ENCODE data around the gene FER1L5.

Gene FER1L5

DNA sequence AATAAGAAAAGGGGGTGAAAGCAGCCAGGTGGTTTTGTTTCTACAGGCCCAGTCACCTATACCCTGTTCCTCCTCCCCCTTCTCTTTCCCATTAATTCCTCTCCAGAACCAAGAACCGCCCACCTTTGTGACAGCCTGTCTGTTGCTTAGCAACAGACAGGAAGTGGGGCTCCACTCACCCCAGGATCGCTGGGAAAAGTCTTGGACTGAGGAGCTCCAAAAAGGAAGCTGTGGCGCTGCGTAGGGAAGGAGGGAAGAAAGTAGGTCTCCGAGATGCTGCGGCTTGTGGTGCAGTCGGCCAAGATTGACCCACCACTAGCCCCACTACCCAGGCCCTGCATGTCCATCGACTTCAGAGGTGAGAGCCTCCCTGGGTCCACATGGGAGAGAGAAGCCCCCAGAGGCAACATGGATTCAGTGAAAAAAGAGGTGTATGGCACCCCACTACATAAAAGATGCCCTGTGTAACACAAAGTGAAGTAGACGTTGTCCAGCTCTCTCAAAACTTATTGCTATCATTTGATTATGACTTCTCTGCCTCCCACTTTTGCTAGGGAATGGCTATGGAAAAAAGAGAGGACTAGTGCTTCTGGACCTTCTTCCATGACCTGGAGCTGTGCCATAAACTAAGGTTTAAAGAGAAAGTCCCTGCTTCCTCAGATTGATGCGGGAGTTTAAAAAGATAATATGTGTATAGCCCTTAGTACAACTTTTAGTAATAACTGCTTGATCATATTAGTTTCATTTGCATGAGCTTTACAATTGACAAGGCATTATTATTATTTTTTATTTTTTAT lies at the start of gene FER1L5:
FER1L5 (plus strand) TSS at position 201 of the 797 bp plus-strand sequence; CDS start at position 274, 73 bp downstream.
- DNase-seq (ENCODE audit: low read depth, low spot score): no peak

DNA sequence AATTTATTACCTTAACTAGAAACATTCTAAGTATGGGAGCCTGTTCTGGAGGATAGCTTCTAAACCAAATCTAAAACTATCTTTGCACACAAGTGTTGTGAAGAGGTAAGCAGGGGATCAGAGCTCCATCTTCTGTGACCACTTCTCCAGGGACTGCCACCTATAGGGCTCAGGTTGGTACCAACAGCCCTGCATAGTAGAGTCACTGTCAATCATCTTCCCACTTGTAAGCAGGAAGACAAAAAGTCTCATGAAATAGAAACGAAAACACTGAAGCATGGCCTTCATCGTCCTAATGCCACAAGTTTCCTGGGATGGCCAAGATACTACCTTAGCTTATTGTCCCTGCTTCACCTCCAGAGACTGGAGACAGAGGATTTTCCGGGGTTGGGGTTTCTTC lies 48.3 kb upstream of the FER1L5 start:
- DNase-seq (ENCODE audit: low read depth, low spot score): no peak

DNA sequence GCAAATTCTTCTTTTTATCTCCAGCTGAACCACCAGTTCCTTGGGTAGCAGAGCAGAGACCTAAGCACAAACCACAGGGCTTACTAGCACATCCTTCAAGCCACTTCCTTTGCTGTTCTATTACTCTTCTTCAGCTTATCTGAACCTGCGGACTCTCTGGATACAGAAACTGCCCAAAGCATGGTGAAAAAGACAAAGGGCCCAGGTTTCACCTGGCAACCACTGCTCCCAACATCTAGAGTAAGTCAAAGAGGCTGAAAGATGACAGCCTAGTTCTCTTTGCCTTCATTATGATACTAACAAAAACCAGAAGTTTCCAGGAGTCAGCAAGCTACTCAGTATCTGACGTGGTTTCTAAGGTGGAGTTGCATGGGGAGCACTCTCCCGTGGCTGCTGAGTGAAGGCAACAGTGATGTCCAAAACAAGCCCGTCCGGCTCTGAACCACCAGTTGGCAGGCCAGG lies 47.8 kb upstream of the FER1L5 start:
- no peak for DNase-seq (ENCODE audit: low read depth, low spot score)

DNA sequence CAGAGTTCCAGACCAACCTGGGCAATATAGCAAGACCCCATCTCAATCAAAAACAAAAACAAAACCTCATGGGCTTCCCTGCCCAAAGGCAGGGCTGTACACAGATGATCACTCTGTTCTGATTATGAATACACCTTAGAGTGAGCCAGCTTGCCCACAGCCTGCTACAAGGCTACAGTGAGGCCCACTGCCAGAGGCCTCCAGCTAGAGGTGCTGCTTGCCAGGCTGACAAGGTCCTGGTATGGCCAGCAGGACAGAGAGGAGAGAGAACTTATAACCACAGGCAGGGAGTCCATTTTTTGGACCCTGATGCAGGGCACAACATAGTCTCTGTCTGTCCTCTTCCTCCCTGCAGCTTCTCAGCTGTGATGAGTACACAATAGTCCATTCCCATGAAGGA lies 46.0 kb upstream of the FER1L5 start:
- no peak for DNase-seq (ENCODE audit: low read depth, low spot score)

DNA sequence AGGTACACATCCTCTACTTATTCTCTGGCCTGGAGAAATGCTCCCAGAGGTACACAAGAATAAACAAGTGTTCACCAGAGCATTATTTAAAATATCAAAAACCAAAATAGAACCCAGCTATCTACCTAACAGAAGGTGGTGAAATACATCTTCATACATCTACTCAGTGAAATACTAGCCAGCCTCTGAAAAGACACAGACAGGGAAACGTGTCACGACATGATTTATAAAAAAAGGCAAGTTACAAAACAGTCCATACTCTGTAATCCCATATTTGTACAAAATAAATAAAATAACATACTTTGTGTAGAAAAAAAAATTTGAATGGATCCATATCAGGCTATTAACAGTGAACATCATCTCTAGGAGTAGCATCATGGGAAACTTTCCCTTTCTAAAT lies 42.6 kb upstream of the FER1L5 start:
- DNase-seq (ENCODE audit: low read depth, low spot score): no peak

DNA sequence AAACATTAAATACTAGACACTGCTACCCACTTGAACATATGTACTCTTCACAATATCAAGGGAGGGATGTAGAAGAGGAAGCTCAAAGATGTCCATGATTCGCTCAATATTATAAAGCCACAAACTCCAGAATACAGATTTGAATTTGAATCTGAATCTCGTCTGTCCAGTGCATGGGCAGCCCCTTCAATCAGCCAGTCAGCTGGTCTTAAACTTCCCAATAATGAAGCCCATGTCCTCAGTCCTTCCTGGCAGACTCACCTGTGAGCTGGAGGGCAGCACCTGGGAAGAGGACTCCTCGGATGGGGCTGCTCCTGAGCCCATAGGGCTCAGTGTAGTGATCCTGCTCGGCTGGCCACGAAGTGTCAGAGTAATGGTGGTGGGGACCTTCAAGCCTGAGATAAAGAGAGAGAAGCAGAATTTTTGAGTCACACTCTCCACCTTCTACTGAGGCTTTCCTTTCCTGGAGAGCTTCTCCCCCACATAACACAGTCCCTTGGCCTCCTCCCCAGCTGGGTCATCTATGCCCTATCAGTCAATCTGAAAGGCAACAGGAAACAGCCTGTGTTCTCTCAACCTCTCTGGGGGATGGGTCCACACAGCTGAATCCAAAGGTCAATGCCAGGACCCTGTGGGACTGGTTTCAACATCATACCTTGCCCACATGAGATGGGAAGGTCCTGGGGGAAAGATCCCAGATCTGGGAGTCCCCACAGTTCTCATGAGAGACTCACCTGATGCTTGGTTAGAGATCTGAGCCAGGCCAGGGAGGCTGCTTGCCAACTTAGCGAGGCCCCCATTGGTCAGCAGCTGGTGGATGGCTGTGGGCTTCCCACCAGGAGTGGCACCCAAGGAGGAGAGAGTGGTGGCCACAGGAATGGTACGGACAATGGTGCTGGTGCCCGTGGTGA lies 40.9 kb upstream of the FER1L5 start:
- DNase-seq (ENCODE audit: low read depth, low spot score): no peak

DNA sequence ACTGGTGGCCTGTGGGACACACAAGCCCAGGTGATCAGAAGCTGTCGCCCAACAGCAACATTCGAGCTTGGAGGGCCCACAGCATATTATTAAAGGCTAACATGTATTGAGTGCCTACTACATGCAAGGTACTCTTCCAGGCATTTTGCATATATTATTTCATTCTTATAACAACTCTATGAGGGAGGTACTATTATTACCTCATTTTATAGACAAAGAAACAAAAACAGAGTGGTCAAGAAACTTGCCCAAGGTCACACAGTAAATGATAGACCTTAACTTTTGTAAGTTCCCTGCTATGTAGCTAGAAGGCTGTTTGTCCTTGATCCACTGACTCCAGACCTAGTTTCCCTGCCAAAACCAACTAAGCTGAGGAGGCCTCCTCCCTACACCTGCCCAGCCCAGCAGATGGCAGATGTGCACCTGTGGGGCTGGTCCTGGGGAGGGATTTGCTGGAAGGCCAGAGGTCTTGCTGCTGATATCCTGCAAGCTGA lies 40.2 kb upstream of the FER1L5 start:
- no peak for DNase-seq (ENCODE audit: low read depth, low spot score)

DNA sequence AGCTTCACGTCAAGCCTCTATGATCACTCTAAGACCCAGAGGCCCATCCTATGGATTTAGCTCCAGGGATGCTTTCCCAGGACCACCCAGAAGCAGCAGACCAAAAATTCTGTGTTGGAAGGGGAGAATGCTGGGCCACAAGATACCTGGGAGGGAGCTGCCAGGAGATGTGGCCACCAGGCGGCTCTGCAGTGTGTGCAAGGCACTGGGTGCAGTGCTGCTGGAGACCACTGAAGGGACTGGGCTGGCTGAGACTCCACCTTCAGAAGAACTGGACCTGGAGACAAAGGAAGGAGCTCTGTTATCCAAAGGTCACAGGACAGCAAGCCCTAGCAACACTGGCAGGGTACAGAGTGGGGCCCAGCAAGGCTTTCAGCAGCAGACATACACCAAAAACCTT lies 38.5 kb upstream of the FER1L5 start:
- no peak for DNase-seq (ENCODE audit: low read depth, low spot score)

DNA sequence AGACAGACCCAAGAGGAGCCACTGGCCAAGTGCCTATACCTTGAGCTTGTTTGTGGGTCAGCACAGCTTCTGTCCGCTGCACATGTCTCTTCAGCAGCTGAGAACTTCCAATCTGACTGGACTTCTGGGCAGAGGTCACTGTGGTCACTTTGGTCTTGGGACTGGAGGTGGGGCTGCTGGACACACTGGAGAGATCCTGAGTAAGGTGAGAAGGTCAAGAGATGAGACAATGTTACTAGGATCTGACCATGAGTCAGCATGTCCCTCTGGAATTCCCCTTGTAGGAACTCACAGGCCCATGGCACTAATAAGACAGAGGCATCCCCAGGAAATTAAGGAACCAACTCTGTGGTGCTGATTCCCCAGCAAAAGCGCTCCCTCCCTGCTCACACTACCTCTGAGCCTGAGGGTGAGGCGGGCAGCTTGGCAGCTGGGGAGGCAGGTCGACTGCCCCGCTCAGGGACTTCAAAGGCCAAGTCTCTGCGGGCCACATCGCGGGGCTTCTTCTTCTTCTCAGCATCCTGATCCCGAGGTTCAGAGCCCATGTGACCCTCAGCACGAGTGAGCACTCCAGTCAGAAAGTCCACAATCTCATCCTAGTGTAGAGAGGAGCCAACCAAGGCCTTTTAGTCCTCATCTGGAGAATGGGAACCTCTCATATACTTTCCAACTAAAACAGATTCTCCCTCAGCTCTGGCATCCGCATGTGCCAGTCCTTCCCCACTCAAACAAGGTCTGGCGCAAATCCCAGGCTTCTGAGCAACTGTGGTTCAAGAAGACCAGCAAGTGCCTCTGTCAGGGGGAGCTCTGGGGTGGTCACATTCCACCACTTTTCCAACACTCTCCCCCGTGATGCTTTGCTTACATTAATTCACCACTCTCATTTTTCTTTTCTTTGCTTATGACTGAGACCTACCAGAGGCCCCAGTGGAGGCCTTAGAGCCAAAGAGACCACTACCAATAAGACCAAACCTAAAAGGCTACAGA lies 33.8 kb upstream of the FER1L5 start:
- no peak for DNase-seq (ENCODE audit: low read depth, low spot score)

DNA sequence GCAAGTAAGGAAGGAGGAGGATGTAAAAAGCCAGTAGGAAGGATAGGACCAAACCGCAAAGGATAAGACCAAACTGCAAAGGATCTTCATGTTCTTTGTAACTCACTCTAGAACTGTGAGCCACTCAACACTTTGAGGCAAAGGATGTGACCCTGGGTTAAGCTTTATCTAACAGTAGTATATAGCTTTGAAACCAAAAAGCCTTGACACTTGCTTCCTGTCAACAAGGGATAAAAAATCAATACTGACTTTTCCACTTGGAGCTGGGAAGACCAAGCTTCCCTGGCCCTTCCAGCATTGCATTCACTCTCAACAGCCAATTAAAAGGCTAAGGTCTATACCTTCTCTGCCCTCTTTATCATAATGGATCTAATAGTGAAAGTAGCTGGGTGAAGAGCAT lies 26.4 kb upstream of the FER1L5 start:
- no peak for DNase-seq (ENCODE audit: low read depth, low spot score)

DNA sequence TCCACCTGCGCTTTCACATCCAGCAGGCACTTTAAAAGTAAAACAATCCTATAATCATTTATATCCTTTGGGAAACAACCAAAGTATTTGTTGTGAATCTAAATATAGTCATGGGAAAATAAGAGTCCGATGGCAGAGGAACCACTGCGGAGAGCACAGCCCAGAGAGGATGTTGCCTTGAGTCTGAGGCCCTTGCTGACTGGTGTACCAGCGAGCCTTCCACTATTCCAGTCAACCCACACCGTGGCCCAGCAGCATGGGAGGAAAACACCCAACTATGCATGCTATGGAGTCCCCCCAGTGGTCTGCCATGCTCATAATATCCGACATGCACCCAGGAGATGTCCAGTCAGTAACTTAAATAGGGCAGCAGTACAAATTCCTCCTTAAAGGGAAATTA lies 26.0 kb upstream of the FER1L5 start:
- DNase-seq (ENCODE audit: low read depth, low spot score): no peak

DNA sequence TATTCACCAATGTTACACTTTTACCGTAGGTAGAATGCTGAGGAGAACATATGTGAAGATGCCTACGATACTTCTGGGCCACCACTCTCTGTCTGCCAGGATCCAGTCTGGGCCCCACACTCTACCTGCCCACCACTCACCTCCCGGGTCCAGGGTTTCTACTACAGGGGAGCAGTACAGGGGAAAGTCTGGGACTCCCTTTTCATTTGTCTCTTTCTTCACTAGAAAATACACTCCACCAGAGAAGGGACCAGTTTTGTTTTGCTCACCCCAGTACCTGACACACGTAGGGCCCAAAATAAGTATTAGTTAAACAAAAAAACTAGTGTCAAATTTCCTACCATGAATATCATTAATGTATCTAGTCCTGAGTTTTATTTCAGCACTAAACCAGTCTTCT lies 25.6 kb upstream of the FER1L5 start:
- no peak for DNase-seq (ENCODE audit: low read depth, low spot score)

DNA sequence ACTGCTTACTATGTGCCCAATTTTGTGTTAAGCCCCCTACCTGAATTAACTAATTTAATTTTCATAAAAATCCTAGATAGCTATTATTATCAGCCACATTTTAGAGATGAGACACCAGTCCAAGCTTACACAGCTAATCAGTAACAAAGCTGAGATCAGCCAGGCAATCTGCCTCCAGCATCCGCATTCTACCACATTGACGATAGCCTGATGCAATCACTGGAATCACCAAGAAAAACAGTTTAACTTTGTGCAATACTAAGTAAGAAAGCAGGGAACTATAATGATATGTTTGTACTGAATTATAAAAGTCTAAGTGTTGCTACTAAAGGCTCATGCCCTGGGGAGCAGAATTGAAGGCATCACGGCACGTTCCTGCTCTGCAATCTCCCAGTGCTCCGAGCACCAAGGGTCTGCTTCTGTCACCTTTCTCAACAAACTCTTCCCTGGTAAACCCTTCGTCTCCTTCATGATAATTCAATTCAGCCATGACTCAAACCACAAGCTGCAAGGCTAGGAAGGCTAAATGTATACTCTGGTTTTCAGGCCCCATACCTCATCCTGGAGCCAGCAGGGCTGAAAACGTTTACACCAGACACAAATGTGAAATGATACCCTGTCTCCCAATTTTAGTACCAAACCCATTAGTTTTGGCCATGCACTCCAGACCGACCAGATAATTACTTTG lies 23.8 kb upstream of the FER1L5 start:
- DNase-seq (ENCODE audit: low read depth, low spot score): no peak

DNA sequence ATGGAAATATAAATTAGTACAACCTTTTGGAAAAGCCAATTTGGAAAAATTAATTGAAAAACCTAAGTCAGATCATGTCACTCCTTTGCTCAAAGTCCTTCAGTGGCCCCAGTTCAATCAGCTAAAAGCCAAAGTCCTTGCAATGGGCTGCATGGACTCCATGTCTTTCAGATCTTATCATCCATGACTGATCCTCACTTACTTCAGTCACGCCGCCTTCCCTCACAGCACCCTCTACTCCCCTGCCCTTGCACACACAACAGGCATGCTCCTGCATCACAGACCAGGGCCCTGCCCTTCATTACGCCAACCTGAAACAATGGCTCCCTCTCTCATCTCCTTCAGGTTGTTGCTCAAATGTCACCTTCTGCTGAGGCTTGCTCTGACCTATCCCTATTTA lies 20.0 kb upstream of the FER1L5 start:
- no peak for DNase-seq (ENCODE audit: low read depth, low spot score)

DNA sequence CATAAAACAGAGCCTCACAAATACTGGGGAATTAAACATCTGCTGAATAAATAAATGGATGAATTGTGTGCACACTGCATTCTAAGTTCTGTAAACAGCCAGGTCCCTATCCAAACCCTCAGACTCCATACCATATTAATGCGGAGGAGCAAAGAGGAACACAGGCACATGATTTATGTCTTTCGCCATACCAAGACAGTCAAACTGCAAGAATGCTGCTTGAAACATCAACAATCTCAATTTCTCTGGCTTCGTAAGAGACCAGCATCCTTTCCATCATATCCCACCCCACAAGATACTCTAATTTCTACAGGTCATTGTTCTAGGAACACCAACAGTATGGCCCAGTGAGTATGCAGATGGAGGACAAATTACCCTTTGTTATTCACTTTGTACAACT lies 19.4 kb upstream of the FER1L5 start:
- DNase-seq (ENCODE audit: low read depth, low spot score): no peak

DNA sequence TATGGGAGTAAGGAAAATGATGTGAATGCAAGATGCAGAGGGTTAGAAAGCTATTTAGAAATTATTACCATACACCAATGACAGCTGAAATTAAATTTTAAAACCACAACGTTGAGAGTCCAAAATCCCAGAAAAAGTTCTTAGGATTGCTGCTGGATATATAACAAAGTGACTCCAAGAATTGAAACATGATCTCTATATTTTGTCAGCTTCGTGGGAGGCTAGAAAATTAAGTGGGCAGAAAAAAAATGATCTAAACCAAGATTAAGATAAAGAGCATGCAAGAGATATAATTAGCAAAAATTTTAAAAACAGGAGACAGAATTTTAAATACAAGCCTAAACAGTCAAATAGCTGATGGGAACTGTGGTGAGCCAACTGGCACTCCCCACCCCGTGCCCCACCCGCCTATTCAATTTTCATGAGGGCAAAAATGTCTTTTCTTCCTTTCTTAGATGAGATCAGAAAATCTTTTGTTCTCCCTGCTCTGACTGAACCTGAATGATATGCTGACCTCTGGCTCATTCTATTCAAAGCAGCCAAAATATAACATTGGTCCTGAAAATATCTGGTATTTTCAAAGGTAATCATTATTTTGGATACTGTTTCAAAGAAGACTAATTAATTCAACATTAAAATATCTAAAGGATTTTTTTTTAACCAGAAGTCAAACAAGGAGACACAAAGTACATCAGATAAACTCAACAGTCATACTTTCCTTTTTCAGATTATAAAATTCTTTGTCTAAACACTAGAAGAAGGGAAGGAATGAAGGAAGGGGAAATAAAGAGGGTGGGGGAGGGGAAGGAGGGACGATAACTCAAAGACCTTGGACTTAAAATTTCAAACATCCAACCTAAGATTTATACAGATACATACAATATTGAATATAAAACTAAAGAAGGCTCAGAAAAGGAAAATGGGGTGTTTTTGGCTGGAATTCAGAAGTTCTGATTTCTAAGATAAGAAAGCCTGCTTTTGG lies 16.7 kb upstream of the FER1L5 start:
- DNase-seq (ENCODE audit: low read depth, low spot score): no peak

DNA sequence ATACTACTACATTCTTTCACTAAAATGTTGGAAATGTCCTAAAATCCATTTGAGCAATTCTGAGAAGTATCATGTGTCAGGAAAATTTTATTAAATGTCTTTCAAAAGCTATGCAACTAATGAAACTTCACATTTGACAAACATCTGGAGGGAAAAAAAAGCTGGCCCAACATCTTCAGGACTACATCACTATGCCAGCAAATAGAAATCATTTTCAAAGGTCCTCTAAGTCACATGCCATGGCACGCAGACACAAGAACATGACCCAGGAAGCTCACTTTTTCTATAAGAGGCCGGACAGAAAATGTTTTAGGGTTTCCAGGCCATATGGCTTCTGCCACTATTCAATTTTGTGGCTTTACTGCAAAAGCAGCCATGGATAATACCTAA lies 16.0 kb upstream of the FER1L5 start:
- DNase-seq (ENCODE audit: low read depth, low spot score): no peak

DNA sequence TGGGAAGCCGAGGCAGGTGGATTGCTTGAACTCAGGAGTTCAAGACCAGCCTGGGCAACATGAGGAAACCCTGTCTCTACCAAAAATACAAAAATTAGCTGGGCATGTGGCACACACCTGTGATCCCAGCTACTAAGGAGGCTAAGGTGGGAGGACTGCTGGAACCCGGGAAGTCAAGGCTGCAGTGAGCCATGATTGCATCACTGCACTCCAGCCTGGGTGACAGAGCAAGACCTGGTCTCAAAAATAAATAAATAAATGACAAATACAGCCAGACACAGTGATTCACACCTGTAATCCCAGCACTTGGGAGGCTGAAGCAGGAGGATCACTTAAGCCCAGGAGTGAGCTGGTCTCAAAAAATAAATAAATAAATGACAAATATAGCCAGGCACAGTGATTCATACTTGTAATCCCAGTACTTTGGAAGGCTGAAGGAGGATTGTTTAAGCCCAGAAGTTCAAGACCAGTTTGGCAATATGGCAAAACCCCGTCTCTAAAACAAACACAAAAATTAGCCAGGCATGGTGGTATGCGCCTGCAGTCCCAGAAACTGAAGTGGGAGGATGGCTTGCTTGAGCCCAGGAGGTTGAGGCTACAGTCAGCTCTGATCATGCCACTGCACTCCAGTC lies 10.6 kb upstream of the FER1L5 start:
- DNase-seq (ENCODE audit: low read depth, low spot score): no peak

DNA sequence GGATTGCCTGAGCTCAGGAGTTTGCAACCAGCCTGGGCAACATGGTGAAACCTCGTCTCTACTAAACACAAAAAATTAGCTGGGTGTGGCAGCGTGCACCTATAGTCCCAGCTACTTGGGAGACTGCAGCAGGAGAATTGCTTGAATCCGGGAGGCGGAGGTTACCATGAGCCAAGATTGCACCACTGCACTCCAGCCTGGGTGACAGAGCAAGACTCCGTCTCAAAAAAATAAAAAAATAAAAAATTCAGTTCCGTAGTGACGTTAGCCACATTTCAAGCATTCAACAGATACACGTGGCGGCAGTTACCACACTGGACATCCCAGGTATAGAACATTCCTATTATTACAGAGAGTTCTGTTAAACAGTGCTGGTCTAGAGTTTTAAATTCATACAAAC lies 8.9 kb upstream of the FER1L5 start:
- no peak for DNase-seq (ENCODE audit: low read depth, low spot score)
